ENCODE measurements around the gene MUC15.

MUC15 gene

GRCh38 chr11:26553182-26553581 lies 18.9 kb downstream of the MUC15 start:
- TF ChIP-seq POLR2AphosphoS5 (IDR thresholded peaks at IDR 0.05; ENCODE audit: low read depth, low read length) = no peak
- no peak for TF ChIP-seq TAF1 (IDR thresholded peaks at IDR 0.05; ENCODE audit: borderline replicate concordance, insufficient read depth, low read length)
- TF ChIP-seq REST (IDR thresholded peaks at IDR 0.05; ENCODE audit: insufficient read depth in 1 of 2, low read depth in 2 of 2, low read length in 2 of 2) = no peak
- no peak for TF ChIP-seq FOXP2 (optimal IDR thresholded peaks at IDR 0.05; ENCODE audit: borderline replicate concordance, extremely low read depth, extremely low read length, insufficient read depth)
- no peak for TF ChIP-seq SIN3A (IDR thresholded peaks at IDR 0.05; ENCODE audit: borderline replicate concordance, insufficient read depth, low read length)

GRCh38 chr11:26551186-26551801 lies 20.8 kb downstream of the MUC15 start:
- no peak for TF ChIP-seq FOXP2 (optimal IDR thresholded peaks at IDR 0.05; ENCODE audit: borderline replicate concordance, extremely low read depth, extremely low read length, insufficient read depth)
- no peak for TF ChIP-seq TAF1 (IDR thresholded peaks at IDR 0.05; ENCODE audit: borderline replicate concordance, insufficient read depth, low read length)
- TF ChIP-seq POLR2AphosphoS5 (IDR thresholded peaks at IDR 0.05; ENCODE audit: low read depth, low read length) = no peak
- no peak for TF ChIP-seq REST (IDR thresholded peaks at IDR 0.05; ENCODE audit: insufficient read depth in 1 of 2, low read depth in 2 of 2, low read length in 2 of 2)
- TF ChIP-seq SIN3A (IDR thresholded peaks at IDR 0.05; ENCODE audit: borderline replicate concordance, insufficient read depth, low read length) = no peak

- TF ChIP-seq FOXP2 (optimal IDR thresholded peaks at IDR 0.05; ENCODE audit: borderline replicate concordance, extremely low read depth, extremely low read length, insufficient read depth) (no peak), SIN3A (IDR thresholded peaks at IDR 0.05; ENCODE audit: borderline replicate concordance, insufficient read depth, low read length) (no peak), POLR2AphosphoS5 (IDR thresholded peaks at IDR 0.05; ENCODE audit: low read depth, low read length) (no peak), REST (IDR thresholded peaks at IDR 0.05; ENCODE audit: insufficient read depth in 1 of 2, low read depth in 2 of 2, low read length in 2 of 2) (no peak), TAF1 (IDR thresholded peaks at IDR 0.05; ENCODE audit: borderline replicate concordance, insufficient read depth, low read length) (no peak)
These were observed 22.0 kb downstream of the MUC15 start for GRCh38 chr11:26550022-26550421.

- TF ChIP-seq POLR2AphosphoS5 (IDR thresholded peaks at IDR 0.05; ENCODE audit: low read depth, low read length) (no peak), FOXP2 (optimal IDR thresholded peaks at IDR 0.05; ENCODE audit: borderline replicate concordance, extremely low read depth, extremely low read length, insufficient read depth) (no peak), SIN3A (IDR thresholded peaks at IDR 0.05; ENCODE audit: borderline replicate concordance, insufficient read depth, low read length) (no peak), TAF1 (IDR thresholded peaks at IDR 0.05; ENCODE audit: borderline replicate concordance, insufficient read depth, low read length) (no peak), REST (IDR thresholded peaks at IDR 0.05; ENCODE audit: insufficient read depth in 1 of 2, low read depth in 2 of 2, low read length in 2 of 2) (no peak)
These were observed 22.9 kb downstream of the MUC15 start for GRCh38 chr11:26549176-26549575.
